GM13976 (cell line): ENCODE measurements around the gene CPED1.

Experiments
- DNase-seq: peaks from one replicate; pipeline ENCODE4 v3.0.0; 2012; ENCODE audit warnings: low spot score
- CTCF ChIP-seq: IDR thresholded peaks from 2 replicates; pipeline ENCODE4 v1.5.1; 2012; ENCODE audit warnings: borderline replicate concordance, mild to moderate bottlenecking; ENCODE audit not compliant: insufficient read depth; ENCODE audit errors: extremely low read depth, missing control alignments, control extremely low read depth
- in situ Hi-C: fragments of 300-500 bp; cut with MboI; formaldehyde crosslinking; loops from one replicate; pipeline ENCODE4 v1.12.0; 2022; ENCODE audit warnings: low sequenced_read_pairs, mixed read lengths, inconsistent platforms; ENCODE audit not compliant: unreplicated experiment

CPED1 gene

DNA sequence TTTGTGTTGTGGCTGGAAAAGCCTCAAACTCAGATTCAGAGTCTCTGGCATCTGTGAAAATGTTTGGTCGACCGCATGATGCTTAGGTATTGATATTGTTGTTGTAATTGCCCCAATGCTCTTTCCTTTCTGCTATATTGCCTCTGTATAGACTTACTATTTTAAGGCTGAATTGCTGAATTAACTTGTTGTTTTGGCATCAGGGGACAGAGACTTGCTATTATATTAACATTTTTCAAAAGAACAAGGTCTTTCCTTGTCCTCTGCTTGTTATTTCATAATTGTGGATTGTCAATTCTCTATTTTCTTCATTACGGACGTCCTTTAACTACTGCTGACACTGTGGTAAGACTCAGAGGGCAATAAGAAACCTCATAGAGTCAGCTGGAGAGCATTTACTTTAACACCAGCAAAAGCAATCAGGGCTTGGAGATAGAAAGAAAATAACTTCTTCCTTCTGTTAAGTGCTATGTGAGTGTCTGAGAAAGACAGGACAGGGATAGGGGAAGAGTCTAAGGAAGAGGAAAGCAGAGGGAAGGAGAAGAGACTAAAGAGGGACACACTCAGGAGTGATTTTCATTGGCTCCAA lies 17.6 kb downstream of the CPED1 start:
- no peak for TF ChIP-seq CTCF
- in situ Hi-C loops = no loop called here
- no peak for DNase-seq

GRCh38 chr7:121006711-121007315 lies 18.3 kb downstream of the CPED1 start:
- DNase-seq = no peak
- in situ Hi-C loops = no loop called here
- no peak for TF ChIP-seq CTCF

- in situ Hi-C loops = no loop called here
- no peak for DNase-seq
- TF ChIP-seq CTCF = no peak
Measured at GRCh38 chr7:121008816-121009215, 20.3 kb downstream of the CPED1 start.

- no peak for DNase-seq
Measured at GRCh38 chr7:121011401-121011800, 22.9 kb downstream of the CPED1 start.

GRCh38 chr7:121012170-121012874 lies 23.8 kb downstream of the CPED1 start:
- DNase-seq = no peak
- in situ Hi-C loops = no loop called here
- TF ChIP-seq CTCF = no peak

More at GRCh38 chr7:121011401-121011800, 22.9 kb downstream of the CPED1 start:
- in situ Hi-C loops = no loop called here
- no peak for TF ChIP-seq CTCF

DNA sequence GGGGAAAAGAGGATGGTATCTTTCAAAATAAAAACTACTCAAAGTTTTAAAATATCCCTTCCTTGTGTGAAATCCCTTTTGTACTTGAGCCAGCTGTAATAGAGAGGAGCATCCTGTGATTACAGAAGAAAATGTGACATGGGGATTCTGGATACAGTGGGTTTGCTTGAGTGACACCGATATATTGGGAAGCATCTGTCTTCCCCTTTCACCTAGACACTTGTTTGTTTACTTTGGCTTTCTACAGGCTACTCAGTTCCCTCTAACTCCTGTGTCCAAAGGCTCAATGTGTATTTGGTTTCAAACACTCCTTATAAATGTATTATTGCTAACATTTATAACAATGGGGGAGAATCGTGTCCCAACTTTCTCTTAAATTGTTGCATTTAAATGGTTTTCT lies 24.4 kb downstream of the CPED1 start:
- TF ChIP-seq CTCF = no peak
- no peak for DNase-seq
- in situ Hi-C loops = no loop called here
